ENCODE results near the gene PRUNE2.
A peak's percentile ranks its signal among the peaks of the same experiment; 100 is the strongest.

PRUNE2 gene

DNA sequence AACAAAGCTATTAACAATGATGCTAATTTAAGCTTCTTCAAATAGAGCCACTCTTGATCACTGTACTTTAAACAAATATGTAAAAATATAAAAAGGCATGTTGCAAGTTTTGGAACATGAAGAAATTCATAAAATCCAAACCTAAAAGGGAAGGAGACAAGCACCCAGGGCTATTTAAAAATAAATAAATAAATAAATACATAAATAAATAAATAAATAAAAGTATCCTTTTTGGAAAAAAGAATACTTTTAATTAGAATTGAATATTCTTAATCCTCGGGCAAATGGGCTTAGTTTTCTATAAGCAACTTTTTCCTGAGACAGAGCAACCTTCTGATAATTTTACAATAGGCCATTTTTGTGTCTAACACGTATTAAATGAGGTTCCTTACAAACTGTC, 289.1 kb downstream of the PRUNE2 start:
- H3K9me3 Mint-ChIP-seq = no peaks in the 10 kb centered on the region
- peaks cover 7% of the 10 kb centered on the region for H3K4me1 Mint-ChIP-seq (ENCODE audit: low read depth)
- H3K27me3 Mint-ChIP-seq = peaks cover 26% of the 10 kb centered on the region
- H3K4me3 Mint-ChIP-seq = no peak overlapping the region
- no peak overlapping the region for H3K27ac Mint-ChIP-seq
- H3K36me3 Mint-ChIP-seq (ENCODE audit: low read depth) = no peaks in the 10 kb centered on the region
- DNase-seq = no peak

- no peak overlapping the region for H3K4me3 Mint-ChIP-seq
- no peak for DNase-seq
- H3K4me1 Mint-ChIP-seq (ENCODE audit: low read depth) = peaks cover 7% of the 10 kb centered on the region
- H3K9me3 Mint-ChIP-seq = no peaks in the 10 kb centered on the region
- H3K36me3 Mint-ChIP-seq (ENCODE audit: low read depth) = no peaks in the 10 kb centered on the region
- H3K27me3 Mint-ChIP-seq = peaks cover 26% of the 10 kb centered on the region
- H3K27ac Mint-ChIP-seq = no peak overlapping the region
Observed at GRCh38 chr9:76615177-76615603, 290.7 kb downstream of the PRUNE2 start.

DNA sequence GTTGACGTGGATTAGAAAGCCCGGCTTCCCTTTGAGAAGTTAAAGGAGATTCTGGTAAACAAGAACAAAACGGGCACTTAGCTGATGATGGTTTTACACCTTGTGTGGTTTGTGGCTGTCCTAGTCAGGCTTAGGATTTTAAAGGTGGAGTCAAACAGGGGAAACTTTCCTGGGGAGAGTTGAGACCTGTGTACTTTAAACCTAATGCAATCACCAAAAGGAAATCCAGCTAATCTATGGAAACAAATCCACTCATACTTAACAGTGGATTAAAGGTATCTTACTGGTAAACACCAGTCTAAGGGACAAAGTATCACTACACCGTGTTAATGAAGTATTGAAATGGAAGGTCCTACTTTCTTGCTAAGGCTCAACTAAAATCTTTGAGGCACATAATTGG, 291.9 kb downstream of the PRUNE2 start:
- Mint-ChIP-seq H3K27me3 (peaks cover 36% of the 10 kb centered on the region), H3K36me3 (ENCODE audit: low read depth) (no peaks in the 10 kb centered on the region), H3K4me1 (ENCODE audit: low read depth) (peaks cover 7% of the 10 kb centered on the region), H3K9me3 (no peaks in the 10 kb centered on the region), H3K27ac (no peak overlapping the region), H3K4me3 (no peak overlapping the region)
- no peak for DNase-seq

- Mint-ChIP-seq H3K4me1 (ENCODE audit: low read depth) (peaks cover 7% of the 10 kb centered on the region), H3K36me3 (ENCODE audit: low read depth) (no peaks in the 10 kb centered on the region), H3K27ac (no peak overlapping the region), H3K27me3 (peaks cover 34% of the 10 kb centered on the region), H3K9me3 (no peaks in the 10 kb centered on the region), H3K4me3 (no peak overlapping the region)
- DNase-seq = no peak
Observed at GRCh38 chr9:76613150-76613781, 292.6 kb downstream of the PRUNE2 start.

- H3K27ac Mint-ChIP-seq = no peak overlapping the region
- no peaks in the 10 kb centered on the region for H3K9me3 Mint-ChIP-seq
- no peak for DNase-seq
- no peak overlapping the region for H3K4me3 Mint-ChIP-seq
- peaks cover 2% of the 10 kb centered on the region for H3K4me1 Mint-ChIP-seq (ENCODE audit: low read depth)
- peaks cover 25% of the 10 kb centered on the region for H3K27me3 Mint-ChIP-seq
- no peaks in the 10 kb centered on the region for H3K36me3 Mint-ChIP-seq (ENCODE audit: low read depth)
Observed at GRCh38 chr9:76610011-76610352, 295.9 kb downstream of the PRUNE2 start.

DNA sequence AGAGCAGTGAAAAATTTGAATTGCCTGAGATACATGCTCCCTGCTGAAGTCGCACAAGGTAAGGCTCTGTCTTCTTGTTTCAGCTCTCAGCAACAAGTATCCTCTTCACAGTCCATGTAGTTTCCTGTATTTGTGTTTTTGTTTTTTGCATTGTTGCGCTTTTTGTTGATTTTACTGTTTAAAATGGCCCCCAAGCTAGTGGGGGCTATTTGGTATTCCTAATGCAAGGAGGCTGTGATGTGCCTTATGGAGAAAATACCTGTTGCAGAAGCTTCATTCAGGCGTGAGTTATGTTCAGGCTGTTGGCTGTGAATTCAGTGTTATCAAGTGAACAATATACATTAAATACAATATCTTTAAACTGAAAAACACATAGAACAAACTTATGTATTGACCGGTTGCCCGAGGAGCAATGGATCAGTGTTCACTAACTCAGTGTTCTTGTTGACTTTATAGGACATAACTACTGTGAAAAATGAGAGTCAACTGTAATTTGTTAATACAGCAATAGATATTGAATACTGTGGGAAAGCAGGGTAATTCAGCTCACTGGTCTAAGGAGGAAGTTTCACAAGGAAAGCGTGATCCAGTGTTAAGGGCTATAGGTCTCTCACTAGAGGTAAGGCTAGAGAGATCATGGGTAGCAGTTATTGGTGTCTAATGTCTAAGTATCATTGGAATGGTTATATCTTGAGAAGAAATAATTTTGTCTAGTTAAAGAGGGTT, 296.5 kb downstream of the PRUNE2 start:
- Mint-ChIP-seq H3K4me1 (ENCODE audit: low read depth) (no peaks in the 10 kb centered on the region), H3K36me3 (ENCODE audit: low read depth) (no peaks in the 10 kb centered on the region), H3K4me3 (no peak overlapping the region), H3K9me3 (no peaks in the 10 kb centered on the region), H3K27ac (no peak overlapping the region), H3K27me3 (peaks cover 21% of the 10 kb centered on the region)
- DNase-seq = no peak

DNA sequence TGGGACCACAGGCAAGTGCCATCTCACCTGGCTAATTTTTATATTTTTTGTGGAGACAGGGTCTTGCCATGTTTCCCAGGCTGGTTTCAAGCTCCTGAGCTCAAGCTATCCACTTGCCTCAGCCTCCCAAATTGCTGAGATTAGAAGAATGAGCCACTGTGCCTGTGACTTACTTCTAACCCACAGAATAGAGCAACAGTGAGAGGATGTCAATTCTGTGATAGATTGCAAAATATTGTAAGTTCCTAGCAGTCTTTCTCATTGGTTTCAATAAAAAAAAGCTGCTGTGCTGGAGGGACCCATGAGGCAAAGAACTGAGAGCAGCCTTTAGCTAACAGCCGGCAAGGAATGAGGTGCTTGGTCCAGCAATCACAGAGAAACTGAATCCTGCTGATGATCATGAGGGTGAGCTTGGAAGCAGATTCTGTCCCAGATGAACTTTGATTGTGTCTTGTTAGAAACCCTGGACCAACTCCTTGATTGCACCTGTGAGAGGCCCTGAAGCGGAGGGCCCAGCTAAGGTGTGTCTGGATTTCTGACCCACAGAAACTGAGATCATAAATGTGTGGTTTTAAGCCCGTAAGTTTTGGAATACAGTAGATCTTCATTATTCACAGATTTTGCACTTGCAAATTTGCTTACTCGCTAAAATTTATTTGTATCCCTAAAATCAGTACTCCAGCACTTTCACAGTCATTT, 297.2 kb downstream of the PRUNE2 start:
- Mint-ChIP-seq H3K27ac (no peak overlapping the region), H3K4me3 (no peak overlapping the region), H3K27me3 (peaks cover 19% of the 10 kb centered on the region), H3K36me3 (ENCODE audit: low read depth) (no peaks in the 10 kb centered on the region), H3K9me3 (no peaks in the 10 kb centered on the region), H3K4me1 (ENCODE audit: low read depth) (peaks cover 5% of the 10 kb centered on the region)
- DNase-seq = no peak

GRCh38 chr9:76607730-76608436, 298.0 kb downstream of the PRUNE2 start:
- peaks cover 13% of the 10 kb centered on the region for H3K4me1 Mint-ChIP-seq (ENCODE audit: low read depth)
- H3K4me3 Mint-ChIP-seq = no peak overlapping the region
- H3K27me3 Mint-ChIP-seq = peaks cover 19% of the 10 kb centered on the region
- no peak for DNase-seq
- no peaks in the 10 kb centered on the region for H3K36me3 Mint-ChIP-seq (ENCODE audit: low read depth)
- H3K27ac Mint-ChIP-seq = no peak overlapping the region
- no peaks in the 10 kb centered on the region for H3K9me3 Mint-ChIP-seq

DNA sequence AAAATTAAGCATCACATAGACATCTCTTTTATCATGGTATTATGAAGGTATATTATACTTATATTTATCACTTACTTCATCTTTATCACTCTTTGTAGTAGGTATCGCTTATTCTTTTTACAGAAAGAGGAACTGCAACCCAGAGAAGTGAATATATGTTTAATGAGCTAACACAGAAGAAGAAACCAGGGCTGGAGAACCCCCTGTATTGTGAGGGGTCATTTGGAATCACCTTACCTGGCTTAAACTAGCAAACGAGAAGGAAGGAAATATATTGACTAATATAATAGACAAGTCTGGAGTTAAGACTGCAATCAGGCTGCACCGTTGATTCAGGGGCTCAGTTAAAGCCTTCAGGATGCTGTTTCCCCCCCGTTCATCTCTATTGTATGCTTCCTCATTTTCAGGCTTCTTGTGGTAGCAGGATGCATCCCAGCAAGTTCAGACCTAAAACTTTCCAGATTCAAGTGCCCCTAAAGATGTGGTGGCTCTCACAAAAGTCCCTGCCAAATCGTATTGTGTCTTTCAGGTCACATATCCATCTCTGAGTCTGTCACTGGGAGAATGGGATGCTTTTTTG, 300.5 kb downstream of the PRUNE2 start:
- peaks cover 19% of the 10 kb centered on the region for H3K27me3 Mint-ChIP-seq
- peaks cover 15% of the 10 kb centered on the region for H3K4me1 Mint-ChIP-seq (ENCODE audit: low read depth)
- no peak overlapping the region for H3K27ac Mint-ChIP-seq
- no peaks in the 10 kb centered on the region for H3K36me3 Mint-ChIP-seq (ENCODE audit: low read depth)
- no peaks in the 10 kb centered on the region for H3K9me3 Mint-ChIP-seq
- H3K4me3 Mint-ChIP-seq = no peak overlapping the region
- DNase-seq = no peak

- no peak overlapping the region for H3K4me3 Mint-ChIP-seq
- peaks cover 9% of the 10 kb centered on the region for H3K27me3 Mint-ChIP-seq
- H3K36me3 Mint-ChIP-seq (ENCODE audit: low read depth) = no peaks in the 10 kb centered on the region
- no peak for DNase-seq
- H3K27ac Mint-ChIP-seq = no peak overlapping the region
- H3K4me1 Mint-ChIP-seq (ENCODE audit: low read depth) = peaks cover 15% of the 10 kb centered on the region
- H3K9me3 Mint-ChIP-seq = no peaks in the 10 kb centered on the region
Observed at GRCh38 chr9:76603931-76604570, 301.9 kb downstream of the PRUNE2 start.

DNA sequence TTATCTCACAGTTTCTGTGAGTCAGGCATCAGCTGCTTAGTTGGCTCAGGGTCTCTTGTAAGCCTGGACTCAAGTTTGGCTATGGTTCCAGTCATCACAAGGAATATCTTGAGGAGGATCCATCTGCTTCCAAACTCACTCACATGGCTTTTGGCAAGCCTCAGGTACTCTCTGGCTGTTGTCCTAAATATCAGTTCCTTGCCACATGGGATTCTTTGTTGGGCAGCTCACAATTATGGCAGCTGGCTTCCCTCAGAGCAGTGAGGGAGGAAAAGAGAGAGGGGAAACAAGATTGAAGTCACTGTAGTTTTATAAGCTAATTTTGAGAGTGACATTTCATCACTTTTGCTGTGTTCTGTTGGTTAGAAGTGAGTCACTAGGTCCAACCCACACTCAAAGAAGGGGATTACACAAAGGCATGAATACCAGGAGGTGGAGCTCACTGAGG, 302.4 kb downstream of the PRUNE2 start:
- Mint-ChIP-seq H3K36me3 (ENCODE audit: low read depth) (no peaks in the 10 kb centered on the region), H3K4me1 (ENCODE audit: low read depth) (peaks cover 15% of the 10 kb centered on the region), H3K4me3 (no peak overlapping the region), H3K27ac (peak overlapping the region; percentile 87), H3K27me3 (peaks cover 5% of the 10 kb centered on the region), H3K9me3 (no peaks in the 10 kb centered on the region)
- DNase-seq = no peak

DNA sequence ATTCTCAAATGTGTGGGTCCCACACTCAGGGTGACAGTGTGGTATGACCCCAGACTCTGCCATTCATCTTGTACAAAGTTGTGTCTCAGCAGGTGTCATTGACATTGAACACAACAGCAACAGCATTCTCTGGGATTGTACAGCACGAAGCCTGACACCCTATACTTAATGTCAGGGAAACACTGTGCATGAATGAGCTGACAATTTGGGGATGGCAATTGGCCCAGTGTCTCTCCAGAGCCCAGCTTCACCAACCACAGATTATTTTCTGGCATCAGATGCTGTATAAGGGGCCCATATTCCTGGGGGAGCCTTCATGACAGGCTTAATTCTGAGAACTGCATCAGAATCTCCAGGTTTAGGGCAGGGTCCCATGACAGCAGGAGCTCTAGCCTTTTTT, 303.7 kb downstream of the PRUNE2 start:
- no peak overlapping the region for H3K4me3 Mint-ChIP-seq
- DNase-seq = no peak
- no peaks in the 10 kb centered on the region for H3K9me3 Mint-ChIP-seq
- H3K27ac Mint-ChIP-seq = no peak overlapping the region
- H3K27me3 Mint-ChIP-seq = no peaks in the 10 kb centered on the region
- H3K36me3 Mint-ChIP-seq (ENCODE audit: low read depth) = no peaks in the 10 kb centered on the region
- H3K4me1 Mint-ChIP-seq (ENCODE audit: low read depth) = peaks cover 15% of the 10 kb centered on the region

GRCh38 chr9:76600007-76600615, 305.8 kb downstream of the PRUNE2 start:
- peaks cover 15% of the 10 kb centered on the region for H3K4me1 Mint-ChIP-seq (ENCODE audit: low read depth)
- no peak overlapping the region for H3K27ac Mint-ChIP-seq
- no peaks in the 10 kb centered on the region for H3K36me3 Mint-ChIP-seq (ENCODE audit: low read depth)
- no peak overlapping the region for H3K4me3 Mint-ChIP-seq
- no peaks in the 10 kb centered on the region for H3K9me3 Mint-ChIP-seq
- H3K27me3 Mint-ChIP-seq = no peaks in the 10 kb centered on the region
- DNase-seq = no peak

- peaks cover 13% of the 10 kb centered on the region for H3K4me1 Mint-ChIP-seq (ENCODE audit: low read depth)
- no peaks in the 10 kb centered on the region for H3K36me3 Mint-ChIP-seq (ENCODE audit: low read depth)
- no peaks in the 10 kb centered on the region for H3K9me3 Mint-ChIP-seq
- DNase-seq = no peak
- no peak overlapping the region for H3K4me3 Mint-ChIP-seq
- H3K27me3 Mint-ChIP-seq = no peaks in the 10 kb centered on the region
- H3K27ac Mint-ChIP-seq = no peak overlapping the region
Observed at GRCh38 chr9:76598981-76599380, 306.9 kb downstream of the PRUNE2 start.

Data from activated T-cell treated with anti-CD3 and anti-CD28 coated beads, Interleukin-2, amount 50 U/mL, for 24 hours (primary cell).